Measurements from ENCODE around the gene GLCCI1.
"Not testable (repeated sequence)": the region's sequence is repeated elsewhere in the genome, so short reads cannot be mapped to it uniquely, and the experiment has no call there.

The GLCCI1 gene

GRCh38 chr7:7995348-7995747 is 26.8 kb downstream of the GLCCI1 start:
- not testable (repeated sequence) for DNase-seq

GRCh38 chr7:7996568-7996967 is 28.0 kb downstream of the GLCCI1 start:
- no peak for DNase-seq

GRCh38 chr7:8000315-8000941 is 31.8 kb downstream of the GLCCI1 start:
- DNase-seq, result no peak

- no peak for DNase-seq
These were observed 34.5 kb downstream of the GLCCI1 start for GRCh38 chr7:8003077-8003476.

GRCh38 chr7:8005279-8005678 is 36.7 kb downstream of the GLCCI1 start:
- DNase-seq, result no peak

- DNase-seq, result no peak
These were observed 45.8 kb downstream of the GLCCI1 start for GRCh38 chr7:8014399-8014798.

- no peak for DNase-seq
These were observed 46.6 kb downstream of the GLCCI1 start for GRCh38 chr7:8015100-8015745.

GRCh38 chr7:8015746-8016120 is 47.1 kb downstream of the GLCCI1 start:
- no peak for DNase-seq

- no peak for DNase-seq
These were observed 48.8 kb downstream of the GLCCI1 start for GRCh38 chr7:8017423-8017822.

- no peak for DNase-seq
These were observed 50.4 kb downstream of the GLCCI1 start for GRCh38 chr7:8018961-8019360.

- DNase-seq, result no peak
These were observed 54.0 kb downstream of the GLCCI1 start for GRCh38 chr7:8022628-8023027.

- DNase-seq, result no peak
These were observed 66.6 kb downstream of the GLCCI1 start for GRCh38 chr7:8035192-8035591.

GRCh38 chr7:8035647-8036518 is 67.3 kb downstream of the GLCCI1 start:
- DNase-seq, result no peak

GRCh38 chr7:8037151-8037550 is 68.6 kb downstream of the GLCCI1 start:
- no peak for DNase-seq

- DNase-seq, result no peak
These were observed 72.3 kb downstream of the GLCCI1 start for GRCh38 chr7:8040768-8041369.

- no peak for DNase-seq
These were observed 74.4 kb downstream of the GLCCI1 start for GRCh38 chr7:8042796-8043535.

- DNase-seq, result no peak
These were observed 76.3 kb downstream of the GLCCI1 start for GRCh38 chr7:8044761-8045430.

- DNase-seq, result not testable (repeated sequence)
These were observed 79.5 kb downstream of the GLCCI1 start for GRCh38 chr7:8048067-8048466.

- no peak for DNase-seq
These were observed 82.8 kb downstream of the GLCCI1 start for GRCh38 chr7:8051373-8051772.

- DNase-seq, result no peak
These were observed 83.4 kb downstream of the GLCCI1 start for GRCh38 chr7:8051998-8052397.

GRCh38 chr7:8052824-8053223 is 84.2 kb downstream of the GLCCI1 start:
- no peak for DNase-seq

- DNase-seq, result no peak
These were observed 87.8 kb downstream of the GLCCI1 start for GRCh38 chr7:8056439-8056838.
